Type B pancreatic cell (in vitro differentiated cells): Measurements from ENCODE around the gene TUBB. TPM values are rescaled to one million over a fixed set of nuclear protein-coding genes. Genes with fewer than 3 reads are reported as not detected.
"Not testable (repeated sequence)": the region's sequence is repeated elsewhere in the genome, so short reads cannot be mapped to it uniquely, and the experiment has no call there.

Experiments
- DNase-seq: peaks from one replicate; pipeline ENCODE4 v3.0.0; 2021; ENCODE audit warnings: mixed read lengths; ENCODE audit not compliant: unreplicated experiment; ENCODE audit errors: extremely low spot score
- H3K27ac Mint-ChIP-seq: 2 replicates; pipeline ENCODE4 v1.8.0; 2021; ENCODE audit warnings: mild to moderate bottlenecking, mixed read lengths
- H3K27me3 Mint-ChIP-seq: 2 replicates; pipeline ENCODE4 v1.8.0; 2021; ENCODE audit warnings: mixed read lengths
- H3K36me3 Mint-ChIP-seq: 2 replicates; pipeline ENCODE4 v1.8.0; 2021; ENCODE audit warnings: mixed read lengths
- H3K4me1 Mint-ChIP-seq: one replicate; pipeline ENCODE4 v1.8.0; 2021; ENCODE audit warnings: mixed read lengths; ENCODE audit not compliant: unreplicated experiment
- H3K4me3 Mint-ChIP-seq: 2 replicates; pipeline ENCODE4 v1.8.0; 2021; ENCODE audit warnings: mild to moderate bottlenecking, mixed read lengths
- H3K9me3 Mint-ChIP-seq: 2 replicates; pipeline ENCODE4 v1.8.0; 2021; ENCODE audit warnings: mixed read lengths
- total RNA-seq: library from RNA; stranded (reverse); gene quantifications from 2 replicates; pipeline ENCODE4 v1.2.1, GENCODE V29; 2021; ENCODE audit warnings: low replicate concordance
- TF ChIP-seq, protein P1 (sequence below): fragments of 200-600 bp; sonication (generic); conservative IDR thresholded peaks from 2 replicates; pipeline ENCODE4 v1.5.0; 2021; ENCODE audit warnings: antibody characterized with exemption, mild to moderate bottlenecking

Gene TUBB
- total RNA-seq, 1 donor from 2014 or later: 1,225 TPM

- peaks cover 15% of the 10 kb centered on the region for H3K4me1 Mint-ChIP-seq
- H3K9me3 Mint-ChIP-seq: peaks cover under 1% of the 10 kb centered on the region
- DNase-seq: no peak
- no peak overlapping the region for H3K4me3 Mint-ChIP-seq
- H3K27ac Mint-ChIP-seq: no peak overlapping the region
- TF ChIP-seq, protein P1, sequence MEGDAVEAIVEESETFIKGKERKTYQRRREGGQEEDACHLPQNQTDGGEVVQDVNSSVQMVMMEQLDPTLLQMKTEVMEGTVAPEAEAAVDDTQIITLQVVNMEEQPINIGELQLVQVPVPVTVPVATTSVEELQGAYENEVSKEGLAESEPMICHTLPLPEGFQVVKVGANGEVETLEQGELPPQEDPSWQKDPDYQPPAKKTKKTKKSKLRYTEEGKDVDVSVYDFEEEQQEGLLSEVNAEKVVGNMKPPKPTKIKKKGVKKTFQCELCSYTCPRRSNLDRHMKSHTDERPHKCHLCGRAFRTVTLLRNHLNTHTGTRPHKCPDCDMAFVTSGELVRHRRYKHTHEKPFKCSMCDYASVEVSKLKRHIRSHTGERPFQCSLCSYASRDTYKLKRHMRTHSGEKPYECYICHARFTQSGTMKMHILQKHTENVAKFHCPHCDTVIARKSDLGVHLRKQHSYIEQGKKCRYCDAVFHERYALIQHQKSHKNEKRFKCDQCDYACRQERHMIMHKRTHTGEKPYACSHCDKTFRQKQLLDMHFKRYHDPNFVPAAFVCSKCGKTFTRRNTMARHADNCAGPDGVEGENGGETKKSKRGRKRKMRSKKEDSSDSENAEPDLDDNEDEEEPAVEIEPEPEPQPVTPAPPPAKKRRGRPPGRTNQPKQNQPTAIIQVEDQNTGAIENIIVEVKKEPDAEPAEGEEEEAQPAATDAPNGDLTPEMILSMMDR: no peak
- H3K27me3 Mint-ChIP-seq: no peaks in the 10 kb centered on the region
- peaks cover 39% of the 10 kb centered on the region for H3K36me3 Mint-ChIP-seq
Measured at GRCh38 chr6:30712441-30712945, 7.7 kb upstream of the TUBB start.

GRCh38 chr6:30714263-30714662 lies 5.9 kb upstream of the TUBB start:
- Mint-ChIP-seq H3K36me3 (peaks cover 41% of the 10 kb centered on the region), H3K4me1 (peaks cover 21% of the 10 kb centered on the region), H3K27ac (no peak overlapping the region), H3K9me3 (peaks cover 4% of the 10 kb centered on the region), H3K4me3 (no peak overlapping the region), H3K27me3 (no peaks in the 10 kb centered on the region)
- TF ChIP-seq, protein P1: no peak
- no peak for DNase-seq

- Mint-ChIP-seq H3K9me3 (peaks cover 4% of the 10 kb centered on the region), H3K27ac (peak overlapping the region; percentile 100), H3K27me3 (peaks cover 7% of the 10 kb centered on the region), H3K4me1 (peaks cover 25% of the 10 kb centered on the region), H3K36me3 (peaks cover 41% of the 10 kb centered on the region), H3K4me3 (peak overlapping the region; percentile 97)
- DNase-seq: no peak
- TF ChIP-seq, protein P1: no peak
Measured at GRCh38 chr6:30716879-30717128, 3.3 kb upstream of the TUBB start.

- H3K27ac Mint-ChIP-seq: peak within 1 kb of the TSS; percentile 100
- H3K36me3 Mint-ChIP-seq: peaks cover 39% of the 10 kb centered on the region
- peaks cover 7% of the 10 kb centered on the region for H3K27me3 Mint-ChIP-seq
- H3K4me3 Mint-ChIP-seq: peak within 1 kb of the TSS; percentile 97
- TF ChIP-seq, protein P1: peak; percentile 63
- peak; percentile 98 for DNase-seq
- peaks cover 4% of the 10 kb centered on the region for H3K9me3 Mint-ChIP-seq
- peaks cover 25% of the 10 kb centered on the region for H3K4me1 Mint-ChIP-seq
Measured at GRCh38 chr6:30717129-30717844, 2.9 kb upstream of the TUBB start, which contains the start of gene MDC1. Gene MDC1 (minus strand): TSS chr6:30717281. CDS start chr6:30715175, 2,106 bp downstream.

DNA sequence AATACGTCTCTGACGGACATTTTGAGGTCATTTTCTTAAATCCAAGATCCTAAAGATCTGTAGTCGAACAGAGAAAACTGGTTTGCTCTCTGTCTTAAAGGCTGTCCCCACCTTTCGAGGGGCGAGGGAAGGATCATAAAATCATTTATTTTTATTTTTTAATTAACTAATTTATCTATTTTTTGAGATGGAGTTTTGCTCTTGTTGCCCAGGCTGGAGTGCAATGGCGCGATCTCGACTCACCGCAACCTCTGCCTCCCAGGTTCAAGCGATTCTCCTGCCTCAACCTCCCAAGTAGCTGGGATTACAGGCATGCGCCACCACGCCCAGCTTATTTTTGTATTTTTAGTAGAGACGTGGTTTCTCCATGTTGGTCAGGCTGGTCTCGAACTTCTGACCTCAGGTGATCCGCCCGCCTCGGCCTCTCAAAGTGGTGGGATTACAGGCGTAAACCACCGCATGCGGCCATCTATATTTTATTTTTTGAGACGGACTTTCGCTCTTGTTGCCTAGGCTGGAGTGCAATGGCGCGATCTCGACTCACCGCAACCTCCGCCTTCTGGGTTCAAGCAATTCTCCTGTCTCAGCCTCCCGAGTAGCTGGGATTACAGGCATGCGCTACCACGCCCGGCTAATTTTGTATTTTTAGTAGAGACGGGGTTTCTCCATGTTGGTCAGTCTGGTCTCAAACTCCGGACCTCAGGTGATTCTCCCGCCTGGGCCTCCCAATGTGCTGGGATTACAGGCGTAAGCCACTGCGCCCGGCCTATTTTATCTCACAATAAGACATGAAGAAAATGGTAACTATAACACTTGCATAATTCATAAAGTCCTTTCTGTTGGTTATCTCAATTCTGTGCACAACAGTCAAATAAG lies 2.1 kb upstream of the TUBB start:
- peaks cover 31% of the 10 kb centered on the region for H3K4me1 Mint-ChIP-seq

More for the DNA sequence above, 2.1 kb upstream of the TUBB start:
- Mint-ChIP-seq H3K27me3 (peaks cover 11% of the 10 kb centered on the region), H3K36me3 (peaks cover 39% of the 10 kb centered on the region), H3K27ac (peak overlapping the region; percentile 100), H3K4me3 (peak overlapping the region; percentile 97)
- not testable (repeated sequence) for DNase-seq, H3K9me3 Mint-ChIP-seq
- TF ChIP-seq, protein P1: peak; percentile 24
